ENCODE measurements around the gene PCDHB9.
"Not testable (repeated sequence)": the region's sequence is repeated elsewhere in the genome, so short reads cannot be mapped to it uniquely, and the experiment has no call there.

DNA sequence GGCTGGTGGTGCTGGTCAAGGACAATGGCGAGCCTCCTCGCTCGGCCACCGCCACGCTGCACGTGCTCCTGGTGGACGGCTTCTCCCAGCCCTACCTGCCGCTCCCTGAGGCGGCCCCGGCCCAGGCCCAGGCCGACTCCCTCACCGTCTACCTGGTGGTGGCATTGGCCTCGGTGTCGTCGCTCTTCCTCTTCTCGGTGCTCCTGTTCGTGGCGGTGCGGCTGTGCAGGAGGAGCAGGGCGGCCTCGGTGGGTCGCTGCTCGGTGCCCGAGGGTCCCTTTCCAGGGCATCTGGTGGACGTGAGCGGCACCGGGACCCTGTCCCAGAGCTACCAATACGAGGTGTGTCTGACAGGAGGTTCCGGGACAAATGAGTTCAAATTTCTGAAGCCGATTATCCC, 38.5 kb downstream of the PCDHB9 start:
- not testable (repeated sequence) for TF ChIP-seq POLR2A (IDR thresholded peaks at IDR 0.05)
- TF ChIP-seq, protein P1, sequence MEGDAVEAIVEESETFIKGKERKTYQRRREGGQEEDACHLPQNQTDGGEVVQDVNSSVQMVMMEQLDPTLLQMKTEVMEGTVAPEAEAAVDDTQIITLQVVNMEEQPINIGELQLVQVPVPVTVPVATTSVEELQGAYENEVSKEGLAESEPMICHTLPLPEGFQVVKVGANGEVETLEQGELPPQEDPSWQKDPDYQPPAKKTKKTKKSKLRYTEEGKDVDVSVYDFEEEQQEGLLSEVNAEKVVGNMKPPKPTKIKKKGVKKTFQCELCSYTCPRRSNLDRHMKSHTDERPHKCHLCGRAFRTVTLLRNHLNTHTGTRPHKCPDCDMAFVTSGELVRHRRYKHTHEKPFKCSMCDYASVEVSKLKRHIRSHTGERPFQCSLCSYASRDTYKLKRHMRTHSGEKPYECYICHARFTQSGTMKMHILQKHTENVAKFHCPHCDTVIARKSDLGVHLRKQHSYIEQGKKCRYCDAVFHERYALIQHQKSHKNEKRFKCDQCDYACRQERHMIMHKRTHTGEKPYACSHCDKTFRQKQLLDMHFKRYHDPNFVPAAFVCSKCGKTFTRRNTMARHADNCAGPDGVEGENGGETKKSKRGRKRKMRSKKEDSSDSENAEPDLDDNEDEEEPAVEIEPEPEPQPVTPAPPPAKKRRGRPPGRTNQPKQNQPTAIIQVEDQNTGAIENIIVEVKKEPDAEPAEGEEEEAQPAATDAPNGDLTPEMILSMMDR (IDR thresholded peaks at IDR 0.05): not testable (repeated sequence)
